Retina (tissue), 1 donor: Measurements from ENCODE around the gene POLR3K.
"Not testable (repeated sequence)": the region's sequence is repeated elsewhere in the genome, so short reads cannot be mapped to it uniquely, and the experiment has no call there.

Source experiments
- DNase-seq: peaks from one replicate; pipeline ENCODE4 v3.0.0-alpha.2; 2016

The POLR3K gene

DNA sequence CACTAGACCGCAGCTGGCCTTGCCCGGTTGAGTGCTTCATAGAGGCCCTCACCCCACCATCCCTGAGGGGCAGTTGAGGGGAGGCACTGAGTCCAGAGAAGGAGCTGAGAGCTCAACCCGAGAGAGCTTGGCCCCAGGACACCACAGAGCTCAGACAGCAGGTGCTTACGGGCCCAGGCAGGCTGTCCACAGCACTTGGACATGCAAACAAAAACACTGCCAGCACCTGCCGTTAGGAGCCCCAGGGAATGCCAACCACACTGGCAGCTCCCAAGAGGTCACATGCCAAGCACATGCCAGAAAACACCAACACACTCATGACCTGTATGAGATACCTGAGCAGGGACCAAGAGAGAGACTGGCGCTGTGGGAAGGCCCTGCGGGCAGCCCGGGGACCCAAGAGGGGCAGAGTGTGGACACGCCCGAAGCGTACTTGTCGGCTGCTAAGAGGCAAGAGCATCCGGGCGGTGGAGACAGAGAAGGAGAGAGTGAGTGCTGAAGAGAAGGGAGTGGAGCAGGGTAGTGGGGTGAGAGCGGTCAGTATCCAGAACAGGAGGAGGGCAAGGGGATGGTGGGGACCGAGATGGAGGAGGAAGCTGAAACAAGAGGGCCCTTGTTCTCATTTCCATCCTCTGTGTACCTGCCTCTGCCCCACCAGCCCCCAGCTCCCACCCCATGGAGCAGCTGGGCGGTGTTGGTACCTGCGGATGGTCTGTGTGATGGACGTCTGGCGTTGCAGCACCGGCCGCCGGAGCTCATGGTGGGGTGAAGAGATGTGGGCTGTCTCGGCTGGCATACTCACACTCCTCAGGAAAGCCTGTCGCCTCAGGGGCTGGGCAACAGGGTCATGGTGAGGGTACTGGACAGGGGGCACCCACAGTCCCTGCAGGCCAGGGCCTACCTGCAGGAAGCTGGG, 10.8 kb upstream of the POLR3K start:
- DNase-seq, result no peak

DNA sequence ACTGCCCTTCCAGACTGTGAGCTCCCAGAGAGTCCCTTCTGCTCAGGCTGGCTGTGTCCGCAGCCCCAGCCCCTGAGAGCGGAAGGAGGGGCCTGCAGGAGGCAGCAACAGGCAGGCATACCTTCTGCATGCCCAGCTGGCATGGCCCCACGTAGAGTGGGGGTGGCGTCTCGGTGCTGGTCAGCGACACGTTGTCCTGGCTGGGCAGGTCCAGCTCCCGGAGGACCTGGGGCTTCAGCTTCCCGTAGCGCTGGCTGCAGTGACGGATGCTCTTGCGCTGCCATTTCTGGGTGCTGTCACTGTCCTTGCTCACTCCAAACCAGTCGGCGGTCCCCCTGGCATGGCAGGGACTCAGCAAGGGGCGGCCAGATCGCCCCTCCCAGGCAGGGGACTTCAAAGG, 10.1 kb upstream of the POLR3K start:
- no peak for DNase-seq

- no peak for DNase-seq
Observed at GRCh38 chr16:62968-63391, 9.6 kb upstream of the POLR3K start.

- DNase-seq, result no peak
Observed at GRCh38 chr16:62283-62967, 9.0 kb upstream of the POLR3K start.

DNA sequence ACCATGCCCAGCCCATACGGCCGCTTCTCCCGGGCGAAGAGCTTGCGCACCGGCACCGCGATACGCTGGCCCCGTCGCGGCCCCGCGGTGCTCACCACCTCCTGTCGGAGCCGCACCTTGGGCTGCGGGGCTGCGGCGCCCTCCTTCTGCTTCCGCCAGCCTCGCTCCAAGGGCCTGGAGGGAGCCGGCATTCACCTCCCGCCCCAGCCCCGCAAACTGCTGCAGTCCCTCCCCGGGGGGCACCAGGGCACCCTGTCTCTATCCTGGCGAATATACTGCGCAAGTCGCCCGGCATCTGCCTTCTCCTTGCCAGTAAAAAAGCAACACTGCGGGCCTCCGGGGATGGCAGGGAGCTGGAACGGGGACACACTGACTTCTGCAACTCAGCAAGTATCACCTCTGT, 8.5 kb upstream of the POLR3K start:
- no peak for DNase-seq

DNA sequence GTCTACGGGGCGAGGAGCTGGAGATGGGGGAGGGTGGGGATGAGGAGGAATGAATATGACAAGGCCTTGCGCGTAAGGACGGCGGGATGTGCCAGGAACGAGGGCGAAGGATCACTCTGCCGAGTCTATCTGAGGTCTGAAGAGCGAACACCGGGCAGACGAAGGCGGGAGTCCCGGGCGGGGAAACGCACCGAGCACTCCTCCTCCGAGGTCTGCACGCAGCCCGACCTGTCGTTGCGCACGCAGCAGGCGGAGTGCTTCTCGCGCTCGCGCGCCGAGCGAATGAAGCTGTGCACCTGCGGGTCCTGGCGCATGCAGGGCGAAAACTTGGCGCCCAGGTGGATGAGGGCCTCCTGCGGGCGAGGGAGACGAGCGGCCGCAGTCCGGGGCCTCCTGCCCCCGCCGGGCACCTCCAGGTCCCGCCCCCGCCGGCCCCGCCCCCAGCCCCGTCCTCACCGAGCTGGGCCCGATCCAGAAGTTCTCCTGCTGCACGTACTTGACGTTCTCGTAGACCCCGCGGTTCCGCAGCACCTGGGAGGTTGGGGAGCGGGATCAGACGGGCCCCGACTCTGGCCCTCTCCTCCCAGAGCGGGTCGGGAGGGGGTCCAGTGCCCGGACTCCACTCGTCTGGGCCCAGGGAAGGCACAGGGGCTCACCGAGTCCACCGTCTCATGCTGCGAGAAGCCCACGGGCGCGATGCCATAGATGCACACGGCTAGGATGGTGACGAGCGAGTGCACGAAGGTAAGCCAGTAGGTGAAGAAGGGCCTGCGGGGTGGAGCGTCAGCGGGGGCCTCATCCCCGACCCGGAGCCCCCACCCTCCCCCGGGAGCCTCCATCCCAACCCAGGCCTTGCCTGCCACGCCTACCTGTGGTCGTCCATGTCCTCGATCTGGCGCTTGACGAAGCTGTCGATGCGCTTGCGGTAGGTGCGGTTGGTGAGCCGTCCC, 7.8 kb upstream of the POLR3K start:
- no peak for DNase-seq

DNA sequence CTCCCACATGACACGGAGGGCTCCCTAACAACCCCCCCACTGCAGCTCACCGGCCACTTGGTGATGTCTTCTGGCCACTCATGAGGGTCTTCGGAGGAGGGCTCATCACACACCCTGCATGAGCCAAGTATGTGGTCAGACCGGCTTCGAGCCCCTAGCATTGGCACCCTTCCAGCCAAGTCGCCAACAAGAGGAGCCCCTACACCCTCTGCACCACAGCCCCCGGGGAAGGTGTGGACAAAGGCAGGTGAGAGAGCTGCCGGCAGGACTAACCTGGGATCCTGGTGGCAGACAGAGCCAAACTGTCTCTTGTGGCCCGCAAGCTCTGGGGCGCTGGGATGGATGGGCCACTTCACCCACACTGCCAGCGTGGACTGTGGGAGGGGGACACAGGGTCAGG, 6.8 kb upstream of the POLR3K start:
- no peak for DNase-seq

- DNase-seq, result no peak
Observed at GRCh38 chr16:59440-60059, 6.1 kb upstream of the POLR3K start.

DNA sequence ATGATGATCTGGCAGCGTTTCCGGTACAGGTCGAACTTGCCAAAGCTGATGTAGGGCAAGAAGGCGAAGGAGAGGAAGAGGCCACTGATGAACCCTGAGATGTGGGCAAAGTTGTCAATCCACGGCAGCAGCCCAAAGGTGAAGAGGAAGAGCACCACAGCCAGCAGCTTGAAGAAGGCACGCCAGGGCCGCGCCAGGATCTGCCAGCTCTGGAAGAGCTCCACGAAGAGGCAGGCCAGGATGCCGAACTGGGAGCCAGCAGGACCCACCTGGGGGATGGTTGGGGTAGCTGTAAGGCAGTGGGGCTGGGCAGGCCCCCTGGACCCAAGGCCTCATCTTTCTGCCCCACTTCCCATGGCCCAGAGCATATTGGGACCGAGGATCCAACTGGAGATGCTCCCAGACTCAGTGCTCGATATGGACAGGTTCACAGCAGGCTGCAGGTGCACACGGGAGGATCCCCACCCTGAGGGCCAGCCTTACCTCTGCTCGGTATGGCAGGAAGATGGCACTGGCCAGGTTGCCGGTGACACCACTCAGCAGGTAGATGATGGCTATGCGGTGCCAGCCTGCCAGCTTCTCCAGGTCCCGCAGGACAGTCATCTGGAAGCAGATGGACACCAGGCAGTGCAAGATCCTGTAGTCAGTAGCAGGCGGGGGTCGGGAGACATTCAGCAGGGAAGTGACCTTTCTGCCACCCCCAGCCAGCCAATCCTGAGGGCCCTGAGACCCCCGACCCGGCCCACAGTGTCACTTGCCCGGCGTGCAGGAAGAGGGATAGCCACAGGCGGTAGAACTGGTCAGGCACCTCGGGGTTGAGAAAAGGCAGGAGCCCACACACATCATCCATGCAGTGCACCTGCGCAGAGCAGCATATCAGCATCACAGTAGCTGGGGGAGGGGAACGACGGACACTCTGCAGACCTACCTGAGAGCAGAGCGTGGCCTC, 5.4 kb upstream of the POLR3K start:
- no peak for DNase-seq

- no peak for DNase-seq
Observed at GRCh38 chr16:57711-58110, 4.3 kb upstream of the POLR3K start.

DNA sequence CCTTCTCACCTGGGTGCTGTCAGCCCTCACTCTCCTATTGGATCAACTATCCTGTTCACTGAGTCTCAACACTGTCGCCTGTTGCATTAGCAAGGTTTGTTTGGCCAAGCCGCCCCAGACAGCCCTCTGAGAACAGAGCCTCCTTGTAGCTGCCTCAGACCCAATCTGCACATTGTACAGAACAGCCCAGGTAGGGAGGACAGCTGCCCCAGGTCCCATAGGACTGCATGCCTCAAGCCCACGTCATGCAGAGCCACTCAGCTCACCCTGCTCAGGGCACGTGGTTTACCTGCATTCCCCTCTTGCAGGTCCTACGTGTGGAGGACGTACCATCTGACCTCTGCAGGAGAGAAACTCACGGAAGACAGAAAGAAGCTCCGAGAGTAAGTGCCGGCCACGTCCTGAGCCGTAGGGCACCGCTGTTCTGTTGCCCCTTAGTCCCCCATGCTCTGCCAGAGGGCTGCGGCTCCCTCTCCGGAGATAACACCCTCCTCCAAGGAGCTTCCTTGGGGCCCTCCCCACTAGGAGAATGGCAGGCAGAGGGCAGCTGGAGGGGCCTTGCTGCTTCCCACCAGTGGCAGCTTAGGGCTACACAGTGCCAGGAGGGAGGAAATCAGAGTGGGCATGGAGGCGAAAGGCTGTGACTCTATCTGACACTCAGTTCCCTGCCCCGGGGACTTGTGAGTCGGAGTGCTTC, 3.0 kb upstream of the POLR3K start:
- no peak for DNase-seq

DNA sequence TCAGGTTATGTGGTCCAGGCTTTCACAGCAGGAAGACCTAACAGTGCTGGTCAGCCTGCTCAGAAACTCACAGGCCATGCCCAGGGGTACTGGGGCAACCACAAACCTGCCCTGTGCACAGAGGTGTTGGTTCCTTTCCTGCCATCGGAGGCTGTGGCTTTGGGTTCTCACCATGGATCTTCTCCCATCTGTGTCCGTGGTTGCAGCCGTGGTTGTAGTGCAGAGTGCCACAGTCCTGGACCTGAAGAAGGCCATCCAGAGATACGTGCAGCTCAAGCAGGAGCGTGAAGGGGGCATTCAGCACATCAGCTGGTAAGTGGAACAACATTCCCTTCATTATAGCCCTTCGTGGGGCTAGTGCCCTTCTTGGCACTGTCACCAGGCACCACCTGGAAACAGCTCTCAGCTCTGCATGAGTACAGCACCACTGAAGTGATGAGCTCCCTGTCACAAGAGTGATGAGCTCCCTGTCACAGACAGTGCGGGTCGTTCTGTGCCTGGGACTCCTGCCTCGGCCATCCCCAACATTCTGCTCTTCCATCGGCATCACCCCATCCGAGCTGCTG, 2.2 kb upstream of the POLR3K start:
- no peak for DNase-seq

- DNase-seq, result no peak
Observed at GRCh38 chr16:54237-54581, 801 bp upstream of the POLR3K start.

GRCh38 chr16:50769-51591, 2.4 kb downstream of the POLR3K start:
- no peak for DNase-seq

GRCh38 chr16:47234-47633, 6.2 kb downstream of the POLR3K start:
- DNase-seq, result no peak

GRCh38 chr16:46510-46909, 6.9 kb downstream of the POLR3K start:
- DNase-seq, result not testable (repeated sequence)

DNA sequence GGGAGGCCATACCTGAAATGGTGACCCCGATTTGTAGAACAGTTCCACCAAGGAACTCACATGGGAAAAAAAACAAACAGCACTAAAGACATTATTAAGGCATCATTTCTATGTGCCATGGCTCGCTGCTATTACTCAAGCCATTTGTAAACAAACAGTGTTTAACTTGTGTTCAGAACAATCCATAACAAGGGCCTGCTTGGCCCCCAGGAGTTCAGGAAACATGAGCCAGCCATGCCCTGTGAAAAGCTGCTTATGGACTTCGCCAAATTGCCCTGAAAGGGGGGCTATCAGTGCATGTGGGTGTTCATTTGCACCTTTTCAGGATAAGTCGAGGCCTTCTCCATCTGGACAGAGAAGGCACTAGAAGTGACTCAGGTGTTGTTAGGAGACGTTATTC, 8.0 kb downstream of the POLR3K start:
- no peak for DNase-seq

DNA sequence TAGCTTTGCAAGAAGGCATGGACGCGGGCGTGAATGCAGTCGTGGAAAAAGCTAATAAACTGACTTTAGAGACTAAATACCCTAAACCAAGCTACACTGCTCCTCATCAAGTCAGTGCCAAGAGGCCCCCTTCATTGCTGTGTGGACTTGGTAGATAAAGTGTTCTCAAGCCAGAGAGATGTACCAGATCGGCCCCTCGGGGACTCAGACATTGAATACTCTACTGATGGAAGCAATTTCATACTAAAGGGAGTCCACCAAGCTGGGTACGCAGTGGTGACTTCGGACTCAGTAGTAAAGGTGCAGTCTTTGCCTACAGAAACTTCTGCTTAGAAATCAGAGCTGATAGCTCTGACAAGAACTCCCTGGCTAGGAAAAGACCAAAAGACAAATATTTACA, 8.8 kb downstream of the POLR3K start:
- no peak for DNase-seq

DNA sequence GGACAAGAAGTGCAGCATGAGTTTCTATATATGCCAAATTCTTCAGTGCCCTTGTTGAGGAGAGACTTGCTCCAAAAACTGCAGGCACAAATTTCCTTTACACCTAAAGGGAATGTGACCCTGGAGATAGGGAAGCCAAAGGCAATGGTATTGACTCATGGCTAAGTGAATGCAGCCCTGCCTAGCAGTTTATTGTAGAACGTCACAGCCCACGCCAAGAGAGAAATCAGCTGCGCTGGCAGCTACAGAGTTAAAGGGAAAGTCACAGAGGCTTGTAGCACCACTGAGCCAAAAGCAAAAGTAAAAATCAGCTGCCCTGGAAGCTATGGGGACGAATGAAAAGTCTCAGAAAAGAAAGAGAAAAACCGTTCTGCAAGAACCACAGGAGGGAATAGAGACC, 10.1 kb downstream of the POLR3K start:
- DNase-seq, result no peak

DNA sequence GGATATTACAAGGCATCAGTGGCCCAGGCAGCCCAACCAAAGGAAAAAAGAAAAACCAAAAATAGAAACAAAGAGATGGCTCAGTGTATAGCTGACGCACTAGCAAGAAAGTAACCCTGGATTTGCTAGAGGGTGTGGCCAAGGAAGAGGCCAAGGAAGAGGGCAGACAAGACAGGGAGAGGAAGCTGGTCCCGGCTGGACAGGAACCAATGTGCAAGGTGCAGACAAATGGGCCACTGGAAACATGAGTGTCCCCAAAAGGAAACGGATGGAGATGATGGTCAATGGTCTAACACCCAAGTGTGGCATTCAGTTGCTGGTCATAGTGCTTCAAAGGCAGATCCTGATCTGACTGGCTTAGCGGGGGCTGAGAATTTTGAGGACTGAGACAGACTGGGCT, 10.7 kb downstream of the POLR3K start:
- DNase-seq, result no peak
